Lung (tissue), 12 donors: ENCODE data around the gene KLHL26. TPM values are rescaled to one million over a fixed set of nuclear protein-coding genes. Genes with fewer than 3 reads are reported as not detected.

Experiments used
- ATAC-seq: fragments of 200-7000 bp; cut with Tn5 transposase; one replicate; pipeline ENCODE4 v1.9.1; 2020; ENCODE audit warnings: moderate number of reproducible peaks; ENCODE audit not compliant: insufficient read depth, low FRiP score
- DNase-seq, 3 donors: peaks; one replicate each; pipeline ENCODE4 v3.0.0-alpha.2; 2013 to 2017
- H3K27ac ChIP-seq, 2 donors: one replicate each; pipeline ENCODE4 v1.5.1; 2013; ENCODE audit warnings: mild to moderate bottlenecking in 2 of 2, moderate library complexity in 2 of 2, control low read depth in 1 of 2, inconsistent platforms in 1 of 2, low read depth in 1 of 2, low read length in 1 of 2
- H3K27me3 ChIP-seq, 3 donors: one replicate each; pipeline ENCODE4 v1.5.1; 2013; ENCODE audit warnings: low read length in 2 of 3; ENCODE audit not compliant: control insufficient read depth in 3 of 3, insufficient read depth in 3 of 3
- H3K36me3 ChIP-seq, 4 donors: one replicate each; pipeline ENCODE4 v1.5.1; 2013; ENCODE audit warnings: low read length in 4 of 4, mild to moderate bottlenecking in 1 of 4, moderate library complexity in 1 of 4; ENCODE audit not compliant: control insufficient read depth in 4 of 4, insufficient read depth in 4 of 4
- H3K4me1 ChIP-seq, 5 donors: one replicate each; pipeline ENCODE4 v1.5.1; 2013; ENCODE audit warnings: low read length in 5 of 5, mild to moderate bottlenecking in 2 of 5, moderate library complexity in 1 of 5; ENCODE audit not compliant: control insufficient read depth in 5 of 5, insufficient read depth in 5 of 5
- H3K4me3 ChIP-seq: one replicate; pipeline ENCODE4 v1.5.1; 2013; ENCODE audit warnings: mild to moderate bottlenecking, control low read depth, moderate library complexity
- H3K9ac ChIP-seq, 2 donors: one replicate each; pipeline ENCODE4 v1.5.1; 2013; ENCODE audit warnings: low read length in 2 of 2, control low read depth in 1 of 2; ENCODE audit not compliant: insufficient read depth in 1 of 2
- H3K9me3 ChIP-seq, 4 donors: one replicate each; pipeline ENCODE4 v1.5.1; 2013; ENCODE audit warnings: low read length in 3 of 4, mild to moderate bottlenecking in 1 of 4, moderate library complexity in 1 of 4; ENCODE audit not compliant: control insufficient read depth in 4 of 4, insufficient read depth in 3 of 4
- CTCF ChIP-seq: IDR thresholded peaks from 2 replicates; pipeline ENCODE4 v1.5.1; 2012; ENCODE audit warnings: mild to moderate bottlenecking; ENCODE audit errors: control extremely low read depth, extremely low read depth
- WGBS, 2 donors: extraction: QIAGEN DNeasy Blood & Tissue Kit; methylation state at CpG; one replicate each; pipeline ENCODE4 v1.1.7; 2013; 5-methylcytosine and 5-hydroxymethylcytosine counted together
- polyA plus RNA-seq, 2 donors: library from polyadenylated mRNA; stranded (reverse); fragments of 200-250 nt; gene quantifications; one replicate each; pipeline ENCODE4 v1.2.1, GENCODE V29; 2013
- total RNA-seq, 2 donors: library from RNA; depleted of rRNA in 1 of 2; stranded (reverse); fragments of >200 nt in 1 of 2; gene quantifications; one replicate each; pipeline ENCODE4 v1.2.1, GENCODE V29; 2014 to 2021
- donor health status: control.
- donor health status: control.
- donor health status: Bipolar disorder and iron deficiency.
- donor health status: healthy.
- donor health status: DM: yes; HTN: yes; CAD: no.

The KLHL26 gene
- total and polyA plus RNA-seq, 4 donors = 4.1 to 18.0 (median 8.4) TPM

GRCh38 chr19:18594096-18594823 lies 42.6 kb upstream of the KLHL26 start:
- no peak overlapping the region for H3K9ac ChIP-seq
- TF ChIP-seq CTCF = peak; percentile 72
- DNase-seq (peak; percentile 84 to 88 (median 85)), ATAC-seq (peak; percentile 77)
- H3K4me3 ChIP-seq = no peak overlapping the region
- H3K27me3 ChIP-seq = peaks cover 0 to 20% (median 17%) of the 10 kb centered on the region in 3 donors
- 1 to 3% methylated on average over 39 to 54 of the region's 54 CpGs for WGBS, 2 donors
- peaks cover 0 to 7% (median 5%) of the 10 kb centered on the region in 4 donors for H3K36me3 ChIP-seq
- H3K27ac ChIP-seq = no peak overlapping the region
- H3K9me3 ChIP-seq = peaks cover 0 to 1% (median 0%) of the 10 kb centered on the region in 4 donors
- peaks cover 0 to 18% (median 9%) of the 10 kb centered on the region in 5 donors for H3K4me1 ChIP-seq

GRCh38 chr19:18594824-18595373 lies 41.9 kb upstream of the KLHL26 start:
- WGBS, 2 donors = 24 to 33% methylated on average over 20 to 26 of the region's 26 CpGs
- DNase-seq (no peak), ATAC-seq (no peak)
- Histone ChIP-seq H3K9me3 (peaks cover 0 to 1% (median 0%) of the 10 kb centered on the region in 4 donors), H3K36me3 (peaks cover 0 to 7% (median 5%) of the 10 kb centered on the region in 4 donors), H3K9ac (no peak overlapping the region), H3K4me3 (no peak overlapping the region), H3K4me1 (peaks cover 0 to 12% (median 4%) of the 10 kb centered on the region in 5 donors), H3K27ac (no peak overlapping the region), H3K27me3 (peaks cover 0 to 20% (median 20%) of the 10 kb centered on the region in 3 donors)
- no peak for TF ChIP-seq CTCF

DNA sequence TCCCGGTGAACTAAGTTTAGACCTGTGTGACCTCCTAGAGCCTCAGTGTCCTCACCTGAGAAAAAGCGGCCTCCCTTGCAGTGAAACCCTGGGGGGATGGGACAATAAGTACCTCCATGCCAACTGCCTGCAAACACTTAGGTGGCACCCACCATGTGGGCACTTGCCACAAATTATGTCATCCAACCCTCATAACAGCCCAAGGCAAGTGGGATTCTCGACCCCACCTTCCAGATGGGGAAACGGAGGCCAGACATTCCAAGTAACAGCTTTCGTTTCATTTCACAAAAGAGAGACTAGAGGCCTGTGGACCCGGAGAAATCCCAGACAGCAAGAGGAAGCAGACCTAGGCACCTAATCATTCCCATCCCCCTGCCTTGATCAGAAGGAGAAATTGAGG lies 41.4 kb upstream of the KLHL26 start:
- peaks cover 0 to 1% (median 0%) of the 10 kb centered on the region in 4 donors for H3K9me3 ChIP-seq
- 73 to 79% methylated on average over 6 of the region's 6 CpGs for WGBS, 2 donors
- H3K27ac ChIP-seq = no peak overlapping the region
- no peak for TF ChIP-seq CTCF
- peaks cover 0 to 7% (median 5%) of the 10 kb centered on the region in 4 donors for H3K36me3 ChIP-seq
- no peak for DNase-seq
- no peak overlapping the region for H3K9ac ChIP-seq
- H3K4me1 ChIP-seq = peaks cover 0 to 10% (median 3%) of the 10 kb centered on the region in 5 donors
- ATAC-seq = no peak
- H3K27me3 ChIP-seq = peaks cover 0 to 20% (median 20%) of the 10 kb centered on the region in 3 donors
- no peak overlapping the region for H3K4me3 ChIP-seq
